Measurements from ENCODE around the gene ESPNL.

Gene ESPNL

GRCh38 chr2:238131761-238132462, 31.8 kb downstream of the ESPNL start:
- no peaks in the 10 kb centered on the region for H3K36me3 ChIP-seq (ENCODE audit: control insufficient read depth in 2 of 2, insufficient read depth in 2 of 2, low read length in 2 of 2)
- no peaks in the 10 kb centered on the region for H3K27me3 ChIP-seq (ENCODE audit: control insufficient read depth in 1 of 2, insufficient read depth in 2 of 2, low read length in 2 of 2)
- peaks cover 3% of the 10 kb centered on the region for H3K4me1 ChIP-seq (ENCODE audit: control insufficient read depth, insufficient read depth, low read length)
- no peaks in the 10 kb centered on the region for H3K9me3 ChIP-seq (ENCODE audit: control insufficient read depth in 2 of 2, low read length in 2 of 2)
- H3K27ac ChIP-seq (ENCODE audit: low read length), result no peak overlapping the region
- H3K9ac ChIP-seq (ENCODE audit: low read length in 2 of 2), result no peak overlapping the region
- H3K4me3 ChIP-seq (ENCODE audit: low read length in 2 of 2), result no peak overlapping the region

DNA sequence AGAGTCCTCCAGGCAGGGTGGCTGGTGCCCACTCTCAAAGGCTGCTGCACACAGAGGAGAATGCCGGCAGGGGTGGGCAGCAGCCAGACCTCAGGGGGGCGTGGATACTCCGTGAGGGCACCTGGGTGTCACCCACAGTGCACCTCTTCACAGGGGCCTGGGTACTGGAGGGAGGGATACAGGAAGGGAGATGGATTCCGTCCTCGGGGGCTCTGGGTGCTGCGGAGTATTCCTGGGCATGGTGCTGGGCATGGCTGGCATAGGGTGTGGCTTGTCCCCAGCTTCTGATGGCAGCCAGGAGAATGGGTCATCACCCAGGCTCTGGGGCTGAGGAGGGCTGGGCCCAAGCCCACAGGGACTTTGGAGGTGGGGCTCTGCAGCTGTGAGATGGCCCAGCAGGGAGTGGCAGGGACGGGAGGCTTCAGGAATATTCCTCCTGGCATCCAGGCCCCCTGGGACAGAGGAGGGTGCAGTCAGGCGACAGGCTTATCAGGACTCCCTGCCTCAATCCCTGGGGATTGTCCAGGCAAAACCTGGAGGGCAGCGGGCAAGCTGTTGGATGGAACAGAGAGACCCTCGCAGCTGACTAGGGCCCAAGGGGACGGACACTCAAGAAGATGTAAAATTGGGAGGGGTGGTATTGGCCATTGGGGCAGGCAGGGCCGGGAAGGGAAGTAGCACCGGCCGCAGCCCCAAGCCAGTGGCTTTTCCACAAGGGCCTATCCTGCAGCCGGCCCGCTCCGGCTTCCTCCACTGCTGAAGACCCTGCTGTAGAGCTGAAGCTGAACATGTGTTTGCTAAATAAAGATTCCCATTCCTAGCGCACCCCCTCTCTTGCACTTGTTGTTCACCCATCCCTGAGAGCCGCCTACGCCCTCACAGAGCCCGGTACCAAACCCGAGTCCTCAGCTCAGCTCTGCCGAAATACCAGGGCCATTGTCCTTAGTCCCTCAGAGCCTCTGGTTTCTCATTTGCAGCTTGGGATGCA, 32.6 kb downstream of the ESPNL start:
- Histone ChIP-seq H3K9me3 (ENCODE audit: control insufficient read depth in 2 of 2, low read length in 2 of 2) (no peaks in the 10 kb centered on the region), H3K36me3 (ENCODE audit: control insufficient read depth in 2 of 2, insufficient read depth in 2 of 2, low read length in 2 of 2) (no peaks in the 10 kb centered on the region), H3K27ac (ENCODE audit: low read length) (no peak overlapping the region)

GRCh38 chr2:238133499-238134392, 33.6 kb downstream of the ESPNL start:
- Histone ChIP-seq H3K27ac (ENCODE audit: low read length) (no peak overlapping the region), H3K9me3 (ENCODE audit: control insufficient read depth in 2 of 2, low read length in 2 of 2) (no peaks in the 10 kb centered on the region), H3K4me1 (ENCODE audit: control insufficient read depth, insufficient read depth, low read length) (peaks cover 10% of the 10 kb centered on the region), H3K4me3 (ENCODE audit: low read length in 2 of 2) (no peak overlapping the region), H3K36me3 (ENCODE audit: control insufficient read depth in 2 of 2, insufficient read depth in 2 of 2, low read length in 2 of 2) (no peaks in the 10 kb centered on the region), H3K27me3 (ENCODE audit: control insufficient read depth in 1 of 2, insufficient read depth in 2 of 2, low read length in 2 of 2) (no peaks in the 10 kb centered on the region), H3K9ac (ENCODE audit: low read length in 2 of 2) (no peak overlapping the region)

More for the DNA sequence above, 32.6 kb downstream of the ESPNL start:
- Histone ChIP-seq H3K4me3 (ENCODE audit: low read length in 2 of 2) (no peak overlapping the region), H3K27me3 (ENCODE audit: control insufficient read depth in 1 of 2, insufficient read depth in 2 of 2, low read length in 2 of 2) (no peaks in the 10 kb centered on the region), H3K9ac (ENCODE audit: low read length in 2 of 2) (no peak overlapping the region), H3K4me1 (ENCODE audit: control insufficient read depth, insufficient read depth, low read length) (peaks cover 1% of the 10 kb centered on the region)

- H3K9me3 ChIP-seq (ENCODE audit: control insufficient read depth in 2 of 2, low read length in 2 of 2), result no peaks in the 10 kb centered on the region
- H3K4me1 ChIP-seq (ENCODE audit: control insufficient read depth, insufficient read depth, low read length), result peaks cover 15% of the 10 kb centered on the region
- H3K9ac ChIP-seq (ENCODE audit: low read length in 2 of 2), result no peak overlapping the region
- no peak overlapping the region for H3K4me3 ChIP-seq (ENCODE audit: low read length in 2 of 2)
- H3K27ac ChIP-seq (ENCODE audit: low read length), result no peak overlapping the region
- H3K36me3 ChIP-seq (ENCODE audit: control insufficient read depth in 2 of 2, insufficient read depth in 2 of 2, low read length in 2 of 2), result no peaks in the 10 kb centered on the region
- H3K27me3 ChIP-seq (ENCODE audit: control insufficient read depth in 1 of 2, insufficient read depth in 2 of 2, low read length in 2 of 2), result no peaks in the 10 kb centered on the region
Measured at GRCh38 chr2:238134393-238134785, 34.2 kb downstream of the ESPNL start.

- H3K9me3 ChIP-seq (ENCODE audit: control insufficient read depth in 2 of 2, low read length in 2 of 2), result no peaks in the 10 kb centered on the region
- H3K4me1 ChIP-seq (ENCODE audit: control insufficient read depth, insufficient read depth, low read length), result peaks cover 20% of the 10 kb centered on the region
- H3K27me3 ChIP-seq (ENCODE audit: control insufficient read depth in 1 of 2, insufficient read depth in 2 of 2, low read length in 2 of 2), result no peaks in the 10 kb centered on the region
- no peak overlapping the region for H3K27ac ChIP-seq (ENCODE audit: low read length)
- no peak overlapping the region for H3K4me3 ChIP-seq (ENCODE audit: low read length in 2 of 2)
- H3K36me3 ChIP-seq (ENCODE audit: control insufficient read depth in 2 of 2, insufficient read depth in 2 of 2, low read length in 2 of 2), result no peaks in the 10 kb centered on the region
- no peak overlapping the region for H3K9ac ChIP-seq (ENCODE audit: low read length in 2 of 2)
Measured at GRCh38 chr2:238135601-238136150, 35.5 kb downstream of the ESPNL start.

- Histone ChIP-seq H3K9ac (ENCODE audit: low read length in 2 of 2) (no peak overlapping the region), H3K27me3 (ENCODE audit: control insufficient read depth in 1 of 2, insufficient read depth in 2 of 2, low read length in 2 of 2) (no peaks in the 10 kb centered on the region), H3K36me3 (ENCODE audit: control insufficient read depth in 2 of 2, insufficient read depth in 2 of 2, low read length in 2 of 2) (no peaks in the 10 kb centered on the region), H3K4me1 (ENCODE audit: control insufficient read depth, insufficient read depth, low read length) (peaks cover 23% of the 10 kb centered on the region), H3K27ac (ENCODE audit: low read length) (no peak overlapping the region), H3K4me3 (ENCODE audit: low read length in 2 of 2) (no peak overlapping the region), H3K9me3 (ENCODE audit: control insufficient read depth in 2 of 2, low read length in 2 of 2) (no peaks in the 10 kb centered on the region)
Measured at GRCh38 chr2:238136820-238137537, 36.8 kb downstream of the ESPNL start.

DNA sequence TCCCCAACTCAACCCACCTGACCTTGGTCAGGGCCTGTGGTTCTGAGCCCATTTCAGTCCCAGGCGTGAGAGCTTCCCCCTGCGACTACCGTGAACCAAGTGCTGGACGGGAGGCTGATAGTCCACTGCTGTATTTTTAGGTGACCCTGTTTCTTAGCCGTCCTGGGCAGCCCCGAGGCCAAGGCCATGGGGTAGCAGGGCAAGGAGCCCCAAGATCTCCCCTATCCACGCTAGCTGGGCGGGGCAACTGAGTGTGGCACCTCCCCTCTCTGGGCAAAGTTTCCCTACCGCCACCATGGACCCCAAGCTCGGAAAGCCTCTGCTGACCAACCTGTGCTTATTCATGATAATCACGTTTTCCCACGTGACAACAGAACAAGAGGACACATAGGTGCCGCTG, 37.7 kb downstream of the ESPNL start:
- Histone ChIP-seq H3K27ac (ENCODE audit: low read length) (no peak overlapping the region), H3K9ac (ENCODE audit: low read length in 2 of 2) (no peak overlapping the region), H3K9me3 (ENCODE audit: control insufficient read depth in 2 of 2, low read length in 2 of 2) (no peaks in the 10 kb centered on the region), H3K4me1 (ENCODE audit: control insufficient read depth, insufficient read depth, low read length) (peaks cover 23% of the 10 kb centered on the region), H3K36me3 (ENCODE audit: control insufficient read depth in 2 of 2, insufficient read depth in 2 of 2, low read length in 2 of 2) (no peaks in the 10 kb centered on the region), H3K4me3 (ENCODE audit: low read length in 2 of 2) (no peak overlapping the region), H3K27me3 (ENCODE audit: control insufficient read depth in 1 of 2, insufficient read depth in 2 of 2, low read length in 2 of 2) (no peaks in the 10 kb centered on the region)

- peaks cover 23% of the 10 kb centered on the region for H3K4me1 ChIP-seq (ENCODE audit: control insufficient read depth, insufficient read depth, low read length)
- no peaks in the 10 kb centered on the region for H3K36me3 ChIP-seq (ENCODE audit: control insufficient read depth in 2 of 2, insufficient read depth in 2 of 2, low read length in 2 of 2)
- peak within 1 kb of the TSS in 1 of 2 donors; percentile 67 for H3K4me3 ChIP-seq (ENCODE audit: low read length in 2 of 2)
- H3K27me3 ChIP-seq (ENCODE audit: control insufficient read depth in 1 of 2, insufficient read depth in 2 of 2, low read length in 2 of 2), result no peaks in the 10 kb centered on the region
- no peak within 1 kb of the TSS for H3K9ac ChIP-seq (ENCODE audit: low read length in 2 of 2)
- no peak within 1 kb of the TSS for H3K27ac ChIP-seq (ENCODE audit: low read length)
- no peaks in the 10 kb centered on the region for H3K9me3 ChIP-seq (ENCODE audit: control insufficient read depth in 2 of 2, low read length in 2 of 2)
Measured at GRCh38 chr2:238138331-238139195, 38.4 kb downstream of the ESPNL start, which contains the start of gene KLHL30. Gene KLHL30 (plus strand): TSS chr2:238138668. CDS start chr2:238140755, 2,087 bp downstream.

Measured in stomach smooth muscle (tissue), 2 donors.